H9 (cell line): ENCODE measurements around the gene MEG3. TPM values are rescaled to one million over a fixed set of nuclear protein-coding genes. Genes with fewer than 3 reads are reported as not detected.

Source experiments
- DNase-seq: peaks from one replicate; pipeline ENCODE4 v3.0.0-alpha.2; 2017
- H2AFZ ChIP-seq: one replicate; pipeline ENCODE4 v1.6.1; 2013; ENCODE audit warnings: mild to moderate bottlenecking, low read length, control low read depth, moderate library complexity
- H2AK5ac ChIP-seq: 2 replicates; pipeline ENCODE4 v1.6.1; 2013; ENCODE audit warnings: low read length, control low read depth, mixed read lengths; ENCODE audit not compliant: insufficient read length
- H2BK120ac ChIP-seq: one replicate; pipeline ENCODE4 v1.6.1; 2013; ENCODE audit warnings: low read depth, mild to moderate bottlenecking, low read length, control low read depth, inconsistent platforms; ENCODE audit not compliant: poor library complexity, severe bottlenecking
- H2BK12ac ChIP-seq: 2 replicates; pipeline ENCODE4 v1.6.1; 2013; ENCODE audit warnings: low read length, control low read depth, mixed read lengths, low read depth; ENCODE audit not compliant: insufficient read length
- H2BK15ac ChIP-seq: 2 replicates; pipeline ENCODE4 v1.6.1; 2013; ENCODE audit warnings: low read depth, low read length, control low read depth
- H2BK20ac ChIP-seq: one replicate; pipeline ENCODE4 v1.6.1; 2013; ENCODE audit warnings: low read depth, mild to moderate bottlenecking, low read length, control low read depth, inconsistent platforms; ENCODE audit not compliant: poor library complexity, severe bottlenecking
- H2BK5ac ChIP-seq: 2 replicates; pipeline ENCODE4 v1.6.1; 2013; ENCODE audit warnings: low read length, control low read depth, mixed read lengths; ENCODE audit not compliant: insufficient read length
- H3K14ac ChIP-seq: 2 replicates; pipeline ENCODE4 v1.6.1; 2013; ENCODE audit warnings: low read length, control low read depth; ENCODE audit not compliant: insufficient read depth
- H3K18ac ChIP-seq: 2 replicates; pipeline ENCODE4 v1.6.1; 2013; ENCODE audit warnings: low read depth, mild to moderate bottlenecking, mixed read lengths, low read length, control low read depth; ENCODE audit not compliant: insufficient read length
- H3K23ac ChIP-seq: 2 replicates; pipeline ENCODE4 v1.6.1; 2013; ENCODE audit warnings: low read length, control low read depth, mixed read lengths, low read depth; ENCODE audit not compliant: insufficient read length
- H3K23me2 ChIP-seq: 2 replicates; pipeline ENCODE4 v1.6.1; 2013; ENCODE audit warnings: low read depth, mild to moderate bottlenecking, mixed read lengths, low read length, control low read depth; ENCODE audit not compliant: insufficient read length, poor library complexity, severe bottlenecking
- H3K27ac ChIP-seq: 2 replicates; pipeline ENCODE4 v1.5.1; 2013; ENCODE audit warnings: low read length, control low read depth, mixed read lengths, low read depth; ENCODE audit not compliant: insufficient read length
- H3K27me3 ChIP-seq: 2 replicates; pipeline ENCODE4 v1.6.1; 2013; ENCODE audit warnings: low read length, control low read depth, inconsistent platforms; ENCODE audit not compliant: insufficient read depth
- H3K4ac ChIP-seq: 2 replicates; pipeline ENCODE4 v1.6.1; 2013; ENCODE audit warnings: low read depth, mild to moderate bottlenecking, control low read depth, inconsistent platforms, low read length, moderate library complexity
- H3K4me1 ChIP-seq: 2 replicates; pipeline ENCODE4 v1.6.1; 2013; ENCODE audit warnings: low read length, control low read depth, inconsistent platforms; ENCODE audit not compliant: insufficient read depth
- H3K4me2 ChIP-seq: 2 replicates; pipeline ENCODE4 v1.6.1; 2013; ENCODE audit warnings: low read length, control low read depth, mixed read lengths; ENCODE audit not compliant: insufficient read length, insufficient read depth
- H3K56ac ChIP-seq: 2 replicates; pipeline ENCODE4 v1.6.1; 2013; ENCODE audit warnings: low read depth, mild to moderate bottlenecking, mixed read lengths, low read length, control low read depth; ENCODE audit not compliant: insufficient read length
- H3K79me1 ChIP-seq: 2 replicates; pipeline ENCODE4 v1.6.1; 2013; ENCODE audit warnings: low read depth, mild to moderate bottlenecking, moderate library complexity, low read length, control low read depth, inconsistent platforms; ENCODE audit not compliant: insufficient read depth, poor library complexity, severe bottlenecking
- H3K79me2 ChIP-seq: 2 replicates; pipeline ENCODE4 v1.6.1; 2013; ENCODE audit warnings: low read length, control low read depth, inconsistent platforms; ENCODE audit not compliant: insufficient read depth
- H3K9ac ChIP-seq: 2 replicates; pipeline ENCODE4 v1.6.1; 2013; ENCODE audit warnings: low read length, control low read depth, mixed read lengths; ENCODE audit not compliant: insufficient read length; ENCODE audit errors: extremely low read depth
- H3K9me3 ChIP-seq: one replicate; pipeline ENCODE4 v1.6.1; 2013; ENCODE audit warnings: low read depth, low read length, inconsistent platforms; ENCODE audit not compliant: control insufficient read depth
- H3T11ph ChIP-seq: one replicate; pipeline ENCODE4 v1.6.1; 2013; ENCODE audit warnings: mild to moderate bottlenecking, low read length, control low read depth, inconsistent platforms
- H4K20me1 ChIP-seq: one replicate; pipeline ENCODE4 v1.6.1; 2013; ENCODE audit not compliant: control insufficient read depth, insufficient read length, insufficient read depth
- H4K5ac ChIP-seq: 2 replicates; pipeline ENCODE4 v1.6.1; 2013; ENCODE audit warnings: low read depth, mild to moderate bottlenecking, mixed read lengths, low read length, control low read depth; ENCODE audit not compliant: insufficient read length
- H4K8ac ChIP-seq: replicated peaks from 2 replicates; pipeline ENCODE4 v1.6.1; 2013; ENCODE audit warnings: low read length, control low read depth, mixed read lengths, low read depth; ENCODE audit not compliant: insufficient read length
- H4K91ac ChIP-seq: 2 replicates; pipeline ENCODE4 v1.6.1; 2013; ENCODE audit warnings: low read depth, mild to moderate bottlenecking, moderate library complexity, mixed read lengths, low read length, control low read depth; ENCODE audit not compliant: insufficient read length
- H3K27ac Mint-ChIP-seq, 3 experiments: 2 replicates in 2 of 3; 3 replicates in 1 of 3; pipeline ENCODE4 v1.8.0; 2020 to 2021; ENCODE audit warnings: mixed read lengths in 3 of 3, mild to moderate bottlenecking in 1 of 3, moderate library complexity in 1 of 3
- H3K27me3 Mint-ChIP-seq: 2 replicates; pipeline ENCODE4 v1.8.0; 2021; ENCODE audit warnings: low read depth, mild to moderate bottlenecking, moderate library complexity, mixed read lengths
- H3K36me3 Mint-ChIP-seq, 3 experiments: 2 replicates in 2 of 3; 3 replicates in 1 of 3; pipeline ENCODE4 v1.8.0; 2020 to 2021; ENCODE audit warnings: low read depth in 3 of 3, mixed read lengths in 3 of 3; ENCODE audit not compliant: insufficient read depth in 1 of 3
- H3K4me1 Mint-ChIP-seq, 2 experiments: 2 replicates each; pipeline ENCODE4 v1.8.0; 2020; ENCODE audit warnings: mixed read lengths in 2 of 2
- H3K4me3 Mint-ChIP-seq, 2 experiments: 2 replicates in 1 of 2; 3 replicates in 1 of 2; pipeline ENCODE4 v1.8.0; 2020 to 2021; ENCODE audit warnings: mild to moderate bottlenecking in 2 of 2, mixed read lengths in 2 of 2, moderate library complexity in 1 of 2
- H3K9me3 Mint-ChIP-seq, 2 experiments: 2 replicates in 1 of 2; 3 replicates in 1 of 2; pipeline ENCODE4 v1.8.0; 2020; ENCODE audit warnings: mild to moderate bottlenecking in 2 of 2, mixed read lengths in 2 of 2, moderate library complexity in 1 of 2
- WGBS: extraction: QIAGEN DNeasy Blood & Tissue Kit; methylation state at CpG from one replicate; pipeline ENCODE4 v1.1.7; 2013; ENCODE audit warnings: missing lambda C conversion rate, low lambda C conversion rate, mixed read lengths; ENCODE audit not compliant: insufficient read length; ENCODE audit errors: extremely low coverage; 5-methylcytosine and 5-hydroxymethylcytosine counted together
- total RNA-seq: library from RNA; stranded (reverse); gene quantifications from 2 replicates; pipeline ENCODE4 v1.2.1, GENCODE V29; 2021
- TF ChIP-seq, protein P1 (sequence below): fragments of 200-600 bp; sonication (generic); conservative IDR thresholded peaks from 3 replicates; pipeline ENCODE4 v1.8.0; 2021; ENCODE audit warnings: antibody characterized with exemption, mild to moderate bottlenecking

The MEG3 gene
- total RNA-seq, 1 experiment from 2014 or later, result 0.52 TPM

DNA sequence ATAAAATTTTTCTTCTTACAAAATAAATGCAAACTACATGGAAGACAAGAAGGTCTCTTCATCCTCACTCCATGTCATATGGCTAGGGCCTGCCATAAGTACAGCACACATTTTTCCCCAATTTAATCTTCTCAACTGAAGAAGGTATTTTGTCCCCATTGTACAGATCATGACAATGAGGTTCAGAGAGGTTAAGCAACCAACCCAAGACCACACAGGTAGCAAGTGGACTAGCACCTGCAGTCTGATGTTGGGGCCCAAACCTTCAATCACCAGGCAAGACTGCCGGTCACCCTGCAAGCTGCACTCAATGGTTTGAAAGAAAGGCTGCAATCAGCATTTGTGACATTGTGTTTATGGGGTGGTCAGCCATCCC is 6.5 kb upstream of the MEG3 start:
- Histone ChIP-seq H3K27ac (no peak overlapping the region), H3K4ac (no peak overlapping the region), H4K5ac (no peak overlapping the region), H3K9ac (no peak overlapping the region), H3K23ac (no peak overlapping the region), H3K23me2 (no peaks in the 10 kb centered on the region), H3K9me3 (no peaks in the 10 kb centered on the region), H2BK15ac (no peak overlapping the region), H2AK5ac (no peak overlapping the region), H2AFZ (no peak overlapping the region), H3K14ac (no peak overlapping the region; the same call in 1 of the 2 replicates), H4K8ac (no peak overlapping the region), H3K4me2 (no peak overlapping the region), H2BK20ac (no peak overlapping the region), H3T11ph (no peak overlapping the region), H2BK12ac (no peak overlapping the region), H3K79me1 (no peaks in the 10 kb centered on the region), H2BK5ac (no peak overlapping the region), H3K18ac (no peak overlapping the region), H3K79me2 (no peaks in the 10 kb centered on the region), H4K91ac (no peak overlapping the region), H2BK120ac (no peak overlapping the region), H3K27me3 (no peaks in the 10 kb centered on the region), H3K56ac (no peak overlapping the region), H4K20me1 (no peaks in the 10 kb centered on the region), H3K4me1 (no peaks in the 10 kb centered on the region; the same call in 1 of the 2 replicates)
- DNase-seq, result no peak
- Mint-ChIP-seq H3K4me3 (no peak overlapping the region), H3K4me1 (peaks cover 22 to 26% of the 10 kb centered on the region in 2 experiments), H3K27me3 (peaks cover 8% of the 10 kb centered on the region), H3K36me3 (no peaks in the 10 kb centered on the region), H3K9me3 (no peaks in the 10 kb centered on the region), H3K27ac (no peak overlapping the region)
- TF ChIP-seq, protein P1, sequence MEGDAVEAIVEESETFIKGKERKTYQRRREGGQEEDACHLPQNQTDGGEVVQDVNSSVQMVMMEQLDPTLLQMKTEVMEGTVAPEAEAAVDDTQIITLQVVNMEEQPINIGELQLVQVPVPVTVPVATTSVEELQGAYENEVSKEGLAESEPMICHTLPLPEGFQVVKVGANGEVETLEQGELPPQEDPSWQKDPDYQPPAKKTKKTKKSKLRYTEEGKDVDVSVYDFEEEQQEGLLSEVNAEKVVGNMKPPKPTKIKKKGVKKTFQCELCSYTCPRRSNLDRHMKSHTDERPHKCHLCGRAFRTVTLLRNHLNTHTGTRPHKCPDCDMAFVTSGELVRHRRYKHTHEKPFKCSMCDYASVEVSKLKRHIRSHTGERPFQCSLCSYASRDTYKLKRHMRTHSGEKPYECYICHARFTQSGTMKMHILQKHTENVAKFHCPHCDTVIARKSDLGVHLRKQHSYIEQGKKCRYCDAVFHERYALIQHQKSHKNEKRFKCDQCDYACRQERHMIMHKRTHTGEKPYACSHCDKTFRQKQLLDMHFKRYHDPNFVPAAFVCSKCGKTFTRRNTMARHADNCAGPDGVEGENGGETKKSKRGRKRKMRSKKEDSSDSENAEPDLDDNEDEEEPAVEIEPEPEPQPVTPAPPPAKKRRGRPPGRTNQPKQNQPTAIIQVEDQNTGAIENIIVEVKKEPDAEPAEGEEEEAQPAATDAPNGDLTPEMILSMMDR, result no peak
- WGBS, result no CpG with 5 or more reads among the region's 1 CpG
